H1 (cell line): ENCODE results near the gene COL28A1. TPM values are rescaled to one million over a fixed set of nuclear protein-coding genes. Genes with fewer than 3 reads are reported as not detected.

Source experiments
- CTCF ChIA-PET: fragments of 300-600 bp; sonication (Branson Sonifier 250); formaldehyde crosslinking; loops from one replicate; lab custom pipeline; 2021; ENCODE audit not compliant: partially characterized antibody; lab: Charles Lee
- POLR2A ChIA-PET: fragments of 300-600 bp; sonication (Branson Sonifier 250); formaldehyde crosslinking; loops from one replicate; lab custom pipeline; 2021; ENCODE audit warnings: inconsistent platforms; ENCODE audit not compliant: partially characterized antibody; lab: Charles Lee
- DNase-seq, 2 experiments: peaks; one replicate each; pipeline versions ENCODE4 v3.0.0 to v3.0.0-alpha.2; 2010 to 2022; ENCODE audit warnings: low spot score in 2 of 2, low read depth in 1 of 2, mixed read lengths in 1 of 2
- FAIRE-seq: peaks from 2 replicates; lab custom pipeline; 2011; peaks lifted over from hg19 to GRCh38; lab: Jason Lieb, UNC
- H2AFZ ChIP-seq: 2 replicates; pipeline ENCODE4 v1.8.1; 2012; ENCODE audit warnings: low read length, inconsistent platforms
- H2AK5ac ChIP-seq: 2 replicates; pipeline ENCODE4 v1.6.1; 2013; ENCODE audit warnings: low read depth, low read length
- H2BK120ac ChIP-seq: replicated peaks from 2 replicates; pipeline ENCODE3; 2013; ENCODE audit warnings: low read depth, low read length, inconsistent platforms
- H2BK12ac ChIP-seq: 2 replicates; pipeline ENCODE4 v1.6.1; 2013; ENCODE audit warnings: low read depth, low read length
- H2BK15ac ChIP-seq: 2 replicates; pipeline ENCODE4 v1.6.1; 2013; ENCODE audit warnings: low read length
- H2BK20ac ChIP-seq: 2 replicates; pipeline ENCODE4 v1.6.1; 2013; ENCODE audit warnings: low read length
- H2BK5ac ChIP-seq: 2 replicates; pipeline ENCODE4 v1.6.1; 2013; ENCODE audit warnings: low read depth, low read length
- H3K14ac ChIP-seq: 2 replicates; pipeline ENCODE4 v1.6.1; 2013; ENCODE audit warnings: inconsistent platforms; ENCODE audit not compliant: insufficient read length
- H3K18ac ChIP-seq: 2 replicates; pipeline ENCODE4 v1.6.1; 2013; ENCODE audit warnings: low read length; ENCODE audit errors: extremely low read depth
- H3K23ac ChIP-seq: 2 replicates; pipeline ENCODE4 v1.6.1; 2013; ENCODE audit warnings: inconsistent platforms; ENCODE audit not compliant: insufficient read length
- H3K23me2 ChIP-seq: 2 replicates; pipeline ENCODE4 v1.6.1; 2013; ENCODE audit warnings: low read depth, low read length
- H3K27ac ChIP-seq: 2 replicates; pipeline ENCODE4 v1.6.1; 2011; ENCODE audit warnings: low read depth, low read length, inconsistent platforms
- H3K27me3 ChIP-seq, 4 experiments: replicated peaks in 1 of 4; 1 replicate in 1 of 4; 2 replicates in 3 of 4; pipeline versions ENCODE4 v1.6.1 to v1.8.1; 2011 to 2013; ENCODE audit warnings: low read length in 3 of 4, mild to moderate bottlenecking in 3 of 4, inconsistent platforms in 2 of 4, mixed read lengths in 2 of 4, moderate library complexity in 1 of 4; ENCODE audit not compliant: control insufficient read depth in 3 of 4, insufficient read depth in 3 of 4; ENCODE audit errors: extremely low read depth in 1 of 4
- H3K36me3 ChIP-seq, 4 experiments: 2 replicates each; pipeline versions ENCODE4 v1.6.1 to v1.8.1; 2011 to 2013; ENCODE audit warnings: mild to moderate bottlenecking in 4 of 4, low read length in 3 of 4, moderate library complexity in 2 of 4, control low read depth in 1 of 4, inconsistent platforms in 1 of 4; ENCODE audit not compliant: insufficient read depth in 4 of 4, control insufficient read depth in 2 of 4
- H3K4ac ChIP-seq: replicated peaks from 2 replicates; pipeline ENCODE3; 2013; ENCODE audit warnings: low read length, low read depth, mixed read lengths, inconsistent platforms; ENCODE audit not compliant: insufficient read length
- H3K4me1 ChIP-seq, 4 experiments: replicated peaks in 1 of 4; 1 replicate in 1 of 4; 2 replicates in 3 of 4; pipeline versions ENCODE4 v1.6.1 to v1.8.1; 2011 to 2013; ENCODE audit warnings: low read length in 3 of 4, inconsistent platforms in 2 of 4, mixed read lengths in 1 of 4; ENCODE audit not compliant: insufficient read depth in 4 of 4, control insufficient read depth in 3 of 4
- H3K4me2 ChIP-seq, 2 experiments: 2 replicates each; pipeline versions ENCODE4 v1.6.1 to v1.8.1; 2011 to 2013; ENCODE audit warnings: low read depth in 2 of 2, low read length in 2 of 2, control low read depth in 1 of 2, inconsistent platforms in 1 of 2, mild to moderate bottlenecking in 1 of 2; ENCODE audit not compliant: insufficient read depth in 1 of 2
- H3K4me3 ChIP-seq, 4 experiments: fragments of 200-600, 300-600 bp in 1 of 4; sonication (generic), shearing (Covaris generic), sonication (Bioruptor Twin) in 1 of 4; 2 replicates each; pipeline versions ENCODE4 v1.5.1 to v1.8.1; 2011 to 2016; ENCODE audit warnings: low read length in 4 of 4, low read depth in 3 of 4, control low read depth in 2 of 4, inconsistent platforms in 2 of 4, mild to moderate bottlenecking in 2 of 4, mixed read lengths in 1 of 4, moderate library complexity in 1 of 4; ENCODE audit not compliant: insufficient read depth in 2 of 4; ENCODE audit errors: extremely low read depth in 1 of 4
- H3K56ac ChIP-seq: replicated peaks from 2 replicates; pipeline ENCODE3; 2013; ENCODE audit warnings: low read depth, mild to moderate bottlenecking, mixed read lengths, low read length, inconsistent platforms; ENCODE audit not compliant: insufficient read length
- H3K79me1 ChIP-seq: 2 replicates; pipeline ENCODE4 v1.6.1; 2013; ENCODE audit warnings: low read depth, low read length, control low read depth
- H3K79me2 ChIP-seq, 2 experiments: 2 replicates each; pipeline versions ENCODE4 v1.6.1 to v1.8.1; 2012 to 2013; ENCODE audit warnings: low read length in 2 of 2, mild to moderate bottlenecking in 2 of 2, inconsistent platforms in 1 of 2; ENCODE audit not compliant: insufficient read depth in 2 of 2, control insufficient read depth in 1 of 2
- H3K9ac ChIP-seq, 4 experiments: replicated peaks in 1 of 4; 1 replicate in 1 of 4; 2 replicates in 3 of 4; pipeline versions ENCODE4 v1.6.1 to v1.8.1; 2011 to 2013; ENCODE audit warnings: low read depth in 3 of 4, low read length in 3 of 4, control low read depth in 2 of 4, mild to moderate bottlenecking in 2 of 4, moderate library complexity in 2 of 4, inconsistent platforms in 1 of 4; ENCODE audit errors: extremely low read depth in 1 of 4
- H3K9me3 ChIP-seq, 2 experiments: 2 replicates each; pipeline versions ENCODE4 v1.6.1 to v1.8.1; 2012 to 2013; ENCODE audit warnings: mild to moderate bottlenecking in 2 of 2, moderate library complexity in 2 of 2, control low read depth in 1 of 2, inconsistent platforms in 1 of 2, low read depth in 1 of 2, low read length in 1 of 2, mixed read lengths in 1 of 2; ENCODE audit not compliant: insufficient read depth in 2 of 2
- H4K20me1 ChIP-seq, 2 experiments: replicated peaks in 1 of 2; 2 replicates each; pipeline versions ENCODE3 to v1.8.1; 2011 to 2013; ENCODE audit warnings: inconsistent platforms in 2 of 2, low read length in 2 of 2, mild to moderate bottlenecking in 1 of 2; ENCODE audit not compliant: insufficient read depth in 2 of 2, control insufficient read depth in 1 of 2
- H4K5ac ChIP-seq: 2 replicates; pipeline ENCODE4 v1.6.1; 2013; ENCODE audit warnings: low read length, low read depth, mixed read lengths, inconsistent platforms; ENCODE audit not compliant: insufficient read length
- H4K8ac ChIP-seq: 2 replicates; pipeline ENCODE4 v1.8.0; 2013; ENCODE audit warnings: mild to moderate bottlenecking, moderate library complexity, low read length, inconsistent platforms; ENCODE audit not compliant: insufficient read depth; ENCODE audit errors: extremely low read depth
- H4K91ac ChIP-seq: replicated peaks from 2 replicates; pipeline ENCODE3; 2013; ENCODE audit warnings: low read length, mixed read lengths, inconsistent platforms; ENCODE audit not compliant: insufficient read length
- BACH1 ChIP-seq: IDR thresholded peaks from 2 replicates; pipeline ENCODE4 v1.6.1; 2012; ENCODE audit warnings: low read length, improper control_type of control experiment
- BCL11A ChIP-seq, 2 experiments: IDR thresholded peaks; one replicate each; pipeline ENCODE4 v1.6.1; 2011; ENCODE audit warnings: low read depth in 2 of 2, low read length in 2 of 2, mild to moderate bottlenecking in 2 of 2
- CREB1 ChIP-seq: IDR thresholded peaks from 2 replicates; pipeline ENCODE4 v1.6.1; 2012; ENCODE audit warnings: inconsistent platforms
- CTBP2 ChIP-seq: IDR thresholded peaks from 2 replicates; pipeline ENCODE4 v1.7.0; 2011; ENCODE audit warnings: borderline replicate concordance, mild to moderate bottlenecking, moderate library complexity, mixed read lengths, low read length; ENCODE audit not compliant: insufficient read depth, insufficient read length
- FOSL1 ChIP-seq: IDR thresholded peaks from 2 replicates; pipeline ENCODE4 v1.6.1; 2011; ENCODE audit warnings: mild to moderate bottlenecking, low read depth, low read length, moderate library complexity; ENCODE audit not compliant: insufficient read depth
- GABPA ChIP-seq: IDR thresholded peaks from 2 replicates; pipeline ENCODE4 v1.6.1; 2011; ENCODE audit warnings: mild to moderate bottlenecking, low read length, moderate library complexity, borderline replicate concordance; ENCODE audit not compliant: insufficient read depth
- NANOG ChIP-seq: IDR thresholded peaks from 2 replicates; pipeline ENCODE4 v1.6.1; 2011; ENCODE audit warnings: low read length, low read depth, mild to moderate bottlenecking, inconsistent platforms; ENCODE audit not compliant: insufficient read depth, poor library complexity, severe bottlenecking
- NRF1 ChIP-seq: IDR thresholded peaks from 2 replicates; pipeline ENCODE4 v1.6.1; 2011; ENCODE audit warnings: mild to moderate bottlenecking, low read depth, low read length, improper control_type of control experiment
- SAP30 ChIP-seq: fragments of 300-600 bp; sonication (generic); IDR thresholded peaks from 2 replicates; pipeline ENCODE4 v1.7.1; 2012; ENCODE audit warnings: low read length, moderate library complexity, mild to moderate bottlenecking, inconsistent platforms; ENCODE audit not compliant: insufficient read depth, insufficient replicate concordance
- SIN3A ChIP-seq, 2 experiments: IDR thresholded peaks in 1 of 2; conservative IDR thresholded peaks in 1 of 2; 2 replicates each; pipeline ENCODE4 v1.6.1; 2011 to 2012; ENCODE audit warnings: low read length in 2 of 2, improper control_type of control experiment in 1 of 2, low read depth in 1 of 2, mild to moderate bottlenecking in 1 of 2
- SUZ12 ChIP-seq: fragments of 200-600 bp; sonication (generic); IDR thresholded peaks from 2 replicates; pipeline ENCODE4 v1.6.1; 2012; ENCODE audit warnings: mild to moderate bottlenecking, inconsistent platforms, low read length, moderate library complexity, mixed read lengths
- TAF7 ChIP-seq: optimal IDR thresholded peaks from 2 replicates; pipeline ENCODE3; 2011; ENCODE audit warnings: low read depth, mild to moderate bottlenecking, inconsistent platforms, low read length, moderate library complexity, borderline replicate concordance
- ZNF274 ChIP-seq: IDR thresholded peaks from 2 replicates; pipeline ENCODE4 v1.7.0; 2012; ENCODE audit warnings: low read length, borderline replicate concordance; ENCODE audit errors: extremely low read depth
- WGBS, 2 experiments: shearing (Covaris generic) in 1 of 2; methylation state at CpG; one replicate each; pipeline versions ENCODE4 v1.1.6 to v1.1.7; 2013 to 2015; ENCODE audit warnings: low lambda C conversion rate in 2 of 2, mixed read lengths in 2 of 2, inconsistent platforms in 1 of 2, low coverage in 1 of 2, missing lambda C conversion rate in 1 of 2; ENCODE audit not compliant: insufficient replicate concordance in 2 of 2, insufficient coverage in 1 of 2, insufficient read length in 1 of 2; ENCODE audit errors: extremely low coverage in 1 of 2, missing lambda C conversion rate in 1 of 2; 5-methylcytosine and 5-hydroxymethylcytosine counted together
- polyA plus RNA-seq, 7 experiments: library from polyadenylated mRNA; depleted of rRNA in 3 of 7; stranded (reverse) in 5 of 7; unstranded in 2 of 7; fragments of >200 nt in 5 of 7; fragments of 200-250 nt in 2 of 7; gene quantifications; 1 replicate in 5 of 7; 2 replicates in 1 of 7; 4 replicates in 1 of 7; pipeline versions ENCODE4 v1.2.1 to v1.2.3, GENCODE V29; 2011 to 2013; ENCODE audit warnings: missing spikeins in 2 of 7, mixed read lengths in 2 of 7
- total RNA-seq: library from RNA; stranded (reverse); fragmentation: NEBNext Ultra II Directional; extraction: Animal tissue kit (Norgen Biotek cat#: 25700); gene quantifications from 2 replicates; pipeline ENCODE4 v1.2.1, GENCODE V29; 2021
- TF ChIP-seq, protein P1 (sequence below): IDR thresholded peaks from 2 replicates; pipeline ENCODE4 v1.6.1; 2012; ENCODE audit warnings: inconsistent platforms

The COL28A1 gene
- total and polyA plus RNA-seq, 2 of the 8 experiments (the other 6 are each of a cell fraction or from before 2014, with no cell fraction given) = 0.22 to 0.38 TPM

- FAIRE-seq (no peak), DNase-seq (no peak)
- Histone ChIP-seq H3K4me2 (no peak overlapping the region), H3K4me3 (no peak overlapping the region), H3K36me3 (no peaks in the 10 kb centered on the region), H3K27ac (no peak overlapping the region), H2BK15ac (no peak overlapping the region), H2BK12ac (no peak overlapping the region), H3K23me2 (no peaks in the 10 kb centered on the region), H3K9ac (no peak overlapping the region), H3K79me2 (no peaks in the 10 kb centered on the region), H2AFZ (no peak overlapping the region), H2BK5ac (no peak overlapping the region), H3K18ac (no peak overlapping the region), H3K9me3 (no peaks in the 10 kb centered on the region), H3K56ac (no peak overlapping the region), H3K79me1 (no peaks in the 10 kb centered on the region), H3K4me1 (no peaks in the 10 kb centered on the region), H3K4ac (no peak overlapping the region), H3K23ac (no peak overlapping the region), H4K20me1 (no peaks in the 10 kb centered on the region), H3K27me3 (no peaks in the 10 kb centered on the region; a peak in 1 of 7 replicates), H2AK5ac (no peak overlapping the region), H4K91ac (no peak overlapping the region), H4K8ac (no peak overlapping the region), H2BK120ac (no peak overlapping the region), H3K14ac (no peak overlapping the region), H2BK20ac (no peak overlapping the region), H4K5ac (no peak overlapping the region)
- 90% methylated on average over 3 of the region's 3 CpGs; no CpG with 5 or more reads in 1 of the 2 experiments for WGBS, 2 experiments
- CTCF ChIA-PET = no interaction called here
- POLR2A ChIA-PET = no interaction called here
- no peak for TF ChIP-seq ZNF274
- TF ChIP-seq NANOG = no peak
- TF ChIP-seq GABPA = no peak
- TF ChIP-seq SIN3A (conservative IDR thresholded peaks at IDR 0.05 in 1 of 2, IDR thresholded peaks at IDR 0.05 in 1 of 2; ENCODE audit: low read depth in 1 of 2, low read length in 2 of 2) = no peak
- TF ChIP-seq, protein P1, sequence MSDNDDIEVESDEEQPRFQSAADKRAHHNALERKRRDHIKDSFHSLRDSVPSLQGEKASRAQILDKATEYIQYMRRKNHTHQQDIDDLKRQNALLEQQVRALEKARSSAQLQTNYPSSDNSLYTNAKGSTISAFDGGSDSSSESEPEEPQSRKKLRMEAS = no peak
- TF ChIP-seq SUZ12 = no peak
- TF ChIP-seq BCL11A (IDR thresholded peaks at IDR 0.05; ENCODE audit: low read depth in 2 of 2, low read length in 2 of 2) = no peak
- no peak for TF ChIP-seq SAP30
- no peak for TF ChIP-seq FOSL1
- no peak for TF ChIP-seq NRF1
- no peak for TF ChIP-seq CTBP2
- no peak for TF ChIP-seq TAF7
- TF ChIP-seq CREB1 = no peak
- no peak for TF ChIP-seq BACH1
Observed at GRCh38 chr7:7315851-7316250, 219.8 kb downstream of the COL28A1 start.
